HG02938 (cell line): ENCODE results near the gene ALDH3A2.
"Not testable (repeated sequence)": the region's sequence is repeated elsewhere in the genome, so short reads cannot be mapped to it uniquely, and the experiment has no call there.

Source experiments
- ATAC-seq: cut with Tn5 transposase; IDR thresholded peaks from one replicate; pipeline ENCODE4 v1.9.1; 2021; ENCODE audit warnings: mild to moderate bottlenecking, moderate library complexity; ENCODE audit not compliant: unreplicated experiment

ALDH3A2 gene

GRCh38 chr17:19649274-19649541 lies 657 bp downstream of the ALDH3A2 start:
- ATAC-seq: no peak

- no peak for ATAC-seq
These were observed 2.3 kb downstream of the ALDH3A2 start for GRCh38 chr17:19650826-19651225.

GRCh38 chr17:19651451-19652238 lies 3.1 kb downstream of the ALDH3A2 start:
- no peak for ATAC-seq

GRCh38 chr17:19652595-19652994 lies 4.0 kb downstream of the ALDH3A2 start:
- ATAC-seq: no peak

GRCh38 chr17:19654342-19654886 lies 5.9 kb downstream of the ALDH3A2 start:
- no peak for ATAC-seq

- no peak for ATAC-seq
These were observed 6.3 kb downstream of the ALDH3A2 start for GRCh38 chr17:19654896-19655295.

- no peak for ATAC-seq
These were observed 7.8 kb downstream of the ALDH3A2 start for GRCh38 chr17:19656336-19656735.

- no peak for ATAC-seq
These were observed 8.5 kb downstream of the ALDH3A2 start for GRCh38 chr17:19656851-19657581.

- ATAC-seq: no peak
These were observed 11.0 kb downstream of the ALDH3A2 start for GRCh38 chr17:19659366-19660177.

GRCh38 chr17:19660219-19660870 lies 11.8 kb downstream of the ALDH3A2 start:
- ATAC-seq: no peak

- ATAC-seq: no peak
These were observed 12.6 kb downstream of the ALDH3A2 start for GRCh38 chr17:19661121-19661520.

- ATAC-seq: no peak
These were observed 14.5 kb downstream of the ALDH3A2 start for GRCh38 chr17:19663097-19663496.

GRCh38 chr17:19664136-19664820 lies 15.7 kb downstream of the ALDH3A2 start:
- ATAC-seq: no peak

GRCh38 chr17:19664821-19665181 lies 16.2 kb downstream of the ALDH3A2 start:
- no peak for ATAC-seq

GRCh38 chr17:19669680-19670079 lies 21.1 kb downstream of the ALDH3A2 start:
- not testable (repeated sequence) for ATAC-seq

- ATAC-seq: no peak
These were observed 22.4 kb downstream of the ALDH3A2 start for GRCh38 chr17:19670908-19671307.

- ATAC-seq: no peak
These were observed 22.9 kb downstream of the ALDH3A2 start for GRCh38 chr17:19671433-19671832.

- no peak for ATAC-seq
These were observed 23.6 kb downstream of the ALDH3A2 start for GRCh38 chr17:19672009-19672750.

GRCh38 chr17:19673623-19674022 lies 25.1 kb downstream of the ALDH3A2 start:
- no peak for ATAC-seq

- ATAC-seq: no peak
These were observed 28.3 kb downstream of the ALDH3A2 start for GRCh38 chr17:19676896-19677295.
